Activated CD8-positive, alpha-beta memory T cell treated with anti-CD3 and anti-CD28 coated beads for 48 hours (primary cell): Measurements from ENCODE around the gene CILP2.

Experiments
- DNase-seq, 3 experiments: peaks; one replicate each; pipeline ENCODE4 v3.0.0-alpha.2; 2020; ENCODE audit warnings: low read depth in 2 of 3, low spot score in 2 of 3

The CILP2 gene

GRCh38 chr19:19528721-19529490, 9.2 kb upstream of the CILP2 start, which contains the start of gene YJEFN3:
YJEFN3 (plus strand) TSS chr19:19528911; CDS start chr19:19528933, 22 bp downstream.
- no peak for DNase-seq

GRCh38 chr19:19529783-19530422, 8.2 kb upstream of the CILP2 start:
- DNase-seq, result no peak

- no peak for DNase-seq
Measured at GRCh38 chr19:19530423-19530804, 7.7 kb upstream of the CILP2 start.

- DNase-seq, result no peak
Measured at GRCh38 chr19:19530889-19531288, 7.2 kb upstream of the CILP2 start.

- peak; percentile 58 to 91 (median 84) for DNase-seq
Measured at GRCh38 chr19:19531951-19532805, 5.9 kb upstream of the CILP2 start.

- DNase-seq, result no peak
Measured at GRCh38 chr19:19532806-19533701, 5.0 kb upstream of the CILP2 start.

GRCh38 chr19:19533841-19534240, 4.2 kb upstream of the CILP2 start:
- DNase-seq, result no peak

GRCh38 chr19:19534556-19535265, 3.4 kb upstream of the CILP2 start:
- DNase-seq, result no peak

GRCh38 chr19:19535311-19536191, 2.5 kb upstream of the CILP2 start:
- no peak for DNase-seq

- DNase-seq, result no peak
Measured at GRCh38 chr19:19537075-19538048, 703 bp upstream of the CILP2 start.

GRCh38 chr19:19538785-19539166, 711 bp downstream of the CILP2 start:
- DNase-seq, result no peak

- no peak for DNase-seq
Measured at GRCh38 chr19:19539698-19540063, 1.6 kb downstream of the CILP2 start.

- DNase-seq, result peak in 2 of 3 experiments; percentile 38 to 71
Measured at GRCh38 chr19:19540064-19540714, 2.1 kb downstream of the CILP2 start.

- DNase-seq, result peak in 1 of 3 experiments; percentile 71
Measured at GRCh38 chr19:19540715-19541515, 2.9 kb downstream of the CILP2 start.

- DNase-seq, result no peak
Measured at GRCh38 chr19:19541616-19542015, 3.6 kb downstream of the CILP2 start.

GRCh38 chr19:19542507-19542906, 4.4 kb downstream of the CILP2 start:
- DNase-seq, result no peak

GRCh38 chr19:19543101-19543500, 5.0 kb downstream of the CILP2 start:
- no peak for DNase-seq
